HL-60 (cell line): ENCODE measurements around the gene PPP1R13L.

Source experiments
- DNase-seq, 2 experiments: peaks; one replicate each; pipeline ENCODE4 v3.0.0-alpha.2; 2010 to 2020; ENCODE audit warnings: low read depth in 1 of 2, low spot score in 1 of 2
- H3K27ac ChIP-seq: fragments of 250-450 bp; sonication (Bioruptor Pico); replicated peaks from 2 replicates; pipeline ENCODE4 v1.5.1; 2020; ENCODE audit warnings: mild to moderate bottlenecking, moderate library complexity
- H3K27me3 ChIP-seq: fragments of 250-450 bp; sonication (Bioruptor Pico); 2 replicates; pipeline ENCODE4 v1.5.1; 2021; ENCODE audit warnings: mild to moderate bottlenecking, moderate library complexity; ENCODE audit not compliant: insufficient read depth, poor library complexity, severe bottlenecking
- H3K4me3 ChIP-seq: replicated peaks from 2 replicates; pipeline ENCODE4 v1.5.1; 2011; ENCODE audit warnings: mild to moderate bottlenecking, control low read depth, low read length; ENCODE audit not compliant: insufficient read depth
- CTCF ChIP-seq: IDR thresholded peaks from one replicate; pipeline ENCODE4 v1.5.1; 2011; ENCODE audit warnings: low read length, control low read depth, inconsistent platforms; ENCODE audit not compliant: insufficient read depth
- GABPA ChIP-seq: IDR thresholded peaks from 2 replicates; pipeline ENCODE4 v1.6.1; 2012; ENCODE audit warnings: low read depth
- POLR2AphosphoS5 ChIP-seq: IDR thresholded peaks from 2 replicates; pipeline ENCODE4 v1.6.1; 2012; ENCODE audit warnings: low read depth
- REST ChIP-seq: IDR thresholded peaks from 2 replicates; pipeline ENCODE4 v1.6.1; 2012; ENCODE audit warnings: low read depth; ENCODE audit not compliant: insufficient replicate concordance
- SPI1 ChIP-seq: IDR thresholded peaks from 2 replicates; pipeline ENCODE4 v1.6.1; 2012; ENCODE audit warnings: low read depth, mild to moderate bottlenecking, borderline replicate concordance

Gene PPP1R13L

GRCh38 chr19:45346449-45346848 lies 58.4 kb downstream of the PPP1R13L start:
- no peak for DNase-seq
- no peak for TF ChIP-seq SPI1
- no peak for TF ChIP-seq GABPA
- no peak for TF ChIP-seq POLR2AphosphoS5
- TF ChIP-seq CTCF: no peak
- TF ChIP-seq REST: no peak
- H3K27ac ChIP-seq: no peak overlapping the region

GRCh38 chr19:45345506-45345860 lies 59.4 kb downstream of the PPP1R13L start:
- Histone ChIP-seq H3K27me3 (peaks cover 15% of the 10 kb centered on the region), H3K27ac (no peak overlapping the region), H3K4me3 (no peak overlapping the region)
- no peak for DNase-seq
- TF ChIP-seq GABPA: no peak

More at GRCh38 chr19:45346449-45346848, 58.4 kb downstream of the PPP1R13L start:
- no peak overlapping the region for H3K4me3 ChIP-seq
- peaks cover 15% of the 10 kb centered on the region for H3K27me3 ChIP-seq

GRCh38 chr19:45344621-45345505 lies 60.0 kb downstream of the PPP1R13L start:
- TF ChIP-seq REST (no peak), SPI1 (no peak), CTCF (no peak), GABPA (no peak), POLR2AphosphoS5 (no peak)
- H3K27me3 ChIP-seq: peaks cover 15% of the 10 kb centered on the region
- DNase-seq: no peak
- no peak overlapping the region for H3K27ac ChIP-seq
- no peak overlapping the region for H3K4me3 ChIP-seq

- no peak for TF ChIP-seq REST
- TF ChIP-seq GABPA: no peak
- no peak for TF ChIP-seq CTCF
- no peak for TF ChIP-seq SPI1
- no peak for TF ChIP-seq POLR2AphosphoS5
- no peak overlapping the region for H3K4me3 ChIP-seq
- no peak for DNase-seq
- H3K27me3 ChIP-seq: peaks cover 15% of the 10 kb centered on the region
- no peak overlapping the region for H3K27ac ChIP-seq
Measured at GRCh38 chr19:45342911-45343310, 62.0 kb downstream of the PPP1R13L start.
